GM12872 (cell line): Measurements from ENCODE around the gene SLC4A1AP.

ENCODE experiments used
- CTCF ChIP-seq: IDR thresholded peaks from 3 replicates; pipeline ENCODE4 v1.5.1; 2011; ENCODE audit warnings: low read depth, mild to moderate bottlenecking, low read length, moderate library complexity; ENCODE audit not compliant: insufficient read depth

The SLC4A1AP gene

DNA sequence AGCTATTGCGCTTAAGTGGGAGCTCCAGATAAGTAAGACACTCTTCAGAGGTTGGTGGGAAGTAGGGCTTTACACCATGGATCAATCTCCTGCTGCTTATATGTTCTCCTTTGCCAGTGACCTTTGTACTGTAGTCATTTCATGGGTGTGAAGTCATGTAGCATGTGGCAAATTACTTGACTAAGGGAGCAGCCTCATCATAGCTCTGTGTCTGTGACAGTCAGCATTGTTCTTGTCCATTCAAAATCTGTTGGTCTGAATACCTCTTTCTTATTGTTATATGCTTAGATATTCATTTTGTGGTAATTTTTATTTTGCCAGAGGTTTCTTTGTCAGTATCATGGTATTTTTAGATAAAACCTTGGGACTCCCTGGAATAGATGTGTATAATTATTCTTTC lies 18.2 kb downstream of the SLC4A1AP start:
- TF ChIP-seq CTCF, result no peak

DNA sequence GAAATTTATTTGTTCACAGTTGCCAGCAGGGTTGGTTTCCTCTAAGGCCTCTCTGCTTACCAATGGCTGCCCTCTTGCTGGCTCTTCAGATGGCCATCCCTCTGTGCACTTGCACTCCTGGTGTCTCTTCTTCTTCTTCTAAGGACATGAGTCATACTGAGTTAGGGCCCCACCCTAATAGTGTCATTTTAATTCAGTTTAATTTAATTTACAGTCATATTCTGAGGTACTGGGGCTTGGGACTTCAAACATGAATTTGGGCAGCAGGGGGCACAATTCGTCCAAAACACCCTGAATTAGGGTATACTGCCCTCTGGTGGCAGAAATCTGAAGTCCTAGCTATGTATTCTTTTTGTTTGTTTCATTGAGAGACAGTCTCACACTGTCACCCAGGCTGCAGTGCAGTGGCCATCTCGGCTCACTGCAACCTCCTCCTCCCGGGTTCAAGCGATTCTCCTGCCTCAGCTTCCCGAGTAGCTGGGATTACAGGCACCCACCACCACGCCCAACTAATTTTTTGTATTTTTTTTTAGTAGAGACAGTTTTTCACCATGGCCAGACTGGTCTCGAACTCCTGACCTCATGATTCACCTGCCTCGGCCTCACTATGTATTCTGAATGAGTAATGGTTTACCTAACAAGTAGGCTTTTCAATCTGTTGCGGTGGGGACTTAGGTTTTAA lies 19.8 kb downstream of the SLC4A1AP start:
- peak; percentile 94 for TF ChIP-seq CTCF

DNA sequence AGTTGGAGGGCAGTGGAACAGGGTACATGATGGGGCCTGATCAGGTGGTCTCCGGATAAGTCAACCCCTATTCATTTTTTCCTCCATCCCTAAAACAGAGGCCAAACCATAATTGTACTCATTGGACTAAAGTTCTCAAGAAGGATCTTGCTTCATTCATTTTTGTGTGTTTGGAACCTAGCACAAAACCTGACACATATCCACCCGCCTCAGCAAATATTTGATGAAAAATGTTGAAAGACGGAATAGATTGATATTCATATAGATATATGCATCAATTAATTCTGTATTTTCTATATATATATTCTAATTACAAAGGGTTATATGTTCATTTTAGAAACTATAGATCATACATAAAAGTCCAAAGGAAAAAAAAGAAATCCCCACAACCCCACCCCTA lies 21.9 kb downstream of the SLC4A1AP start:
- no peak for TF ChIP-seq CTCF

DNA sequence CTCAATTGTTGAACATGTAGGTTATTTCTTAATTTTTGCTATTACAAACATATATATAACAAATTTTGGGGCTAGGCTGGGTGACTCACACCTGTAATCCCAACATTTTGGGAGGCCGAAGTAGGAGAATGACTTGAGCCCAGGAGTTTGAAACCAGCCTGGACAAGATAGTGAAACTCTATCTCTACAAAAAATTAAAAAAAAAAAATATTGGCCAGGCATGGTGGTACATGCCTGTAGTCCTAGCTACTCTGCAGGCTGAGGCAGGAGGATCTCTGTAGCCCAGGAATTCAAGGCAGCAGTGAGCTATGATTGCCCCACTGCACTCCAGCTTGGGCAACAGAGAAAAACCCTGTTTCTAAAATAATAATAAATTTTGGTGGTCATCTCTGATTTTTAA lies 23.5 kb downstream of the SLC4A1AP start:
- TF ChIP-seq CTCF, result no peak

DNA sequence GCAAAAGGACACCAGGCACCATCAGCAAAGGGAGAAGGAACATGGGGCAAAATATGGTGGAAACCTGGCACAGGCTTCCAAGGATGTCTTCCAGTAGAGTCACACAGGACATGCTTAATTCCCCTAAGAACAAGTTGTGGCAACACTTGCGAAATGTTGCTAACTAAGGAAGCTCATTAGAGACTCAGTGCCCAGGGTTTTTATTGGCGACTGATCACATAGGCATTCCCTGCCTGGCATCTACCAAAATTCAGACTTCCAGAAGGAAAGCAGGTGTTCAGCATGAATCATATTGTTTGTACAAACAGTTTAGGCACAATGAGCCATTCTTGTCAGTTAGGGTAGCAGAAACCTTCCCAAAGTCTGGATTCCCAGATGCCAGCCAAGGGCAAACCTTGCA lies 25.7 kb downstream of the SLC4A1AP start:
- TF ChIP-seq CTCF, result no peak

GRCh38 chr2:27690052-27690451 lies 26.4 kb downstream of the SLC4A1AP start:
- TF ChIP-seq CTCF, result no peak

GRCh38 chr2:27697660-27698059 lies 34.0 kb downstream of the SLC4A1AP start:
- TF ChIP-seq CTCF, result no peak

GRCh38 chr2:27701676-27702075 lies 38.0 kb downstream of the SLC4A1AP start:
- TF ChIP-seq CTCF, result no peak
